Calu3 (cell line): ENCODE data around the gene PLCXD3. TPM values are rescaled to one million over a fixed set of nuclear protein-coding genes. Genes with fewer than 3 reads are reported as not detected.

Experiments
- BruUV-seq: library from RNA; stranded (reverse); fragments of 400-500 nt; replicated peaks from 2 replicates; lab custom pipeline; 2021; lab: Mats Ljungman, UMichigan
- CTCF ChIA-PET: fragments of 300-600 bp; sonication (Branson Sonifier 250); formaldehyde crosslinking; loops from one replicate; lab custom pipeline; 2022; ENCODE audit warnings: antibody characterized with exemption; lab: Charles Lee
- DNase-seq: peaks from one replicate; pipeline ENCODE4 v3.0.0; 2022
- H3K27ac Mint-ChIP-seq: one replicate; pipeline ENCODE4 v1.8.0; 2022; ENCODE audit warnings: mixed read lengths; ENCODE audit not compliant: unreplicated experiment
- H3K27me3 Mint-ChIP-seq: one replicate; pipeline ENCODE4 v1.8.0; 2022; ENCODE audit warnings: mixed read lengths; ENCODE audit not compliant: unreplicated experiment
- H3K36me3 Mint-ChIP-seq: one replicate; pipeline ENCODE4 v1.8.0; 2022; ENCODE audit warnings: mild to moderate bottlenecking, moderate library complexity, mixed read lengths; ENCODE audit not compliant: insufficient read depth, unreplicated experiment
- H3K4me1 Mint-ChIP-seq: one replicate; pipeline ENCODE4 v1.8.0; 2022; ENCODE audit warnings: mild to moderate bottlenecking, low read depth, mixed read lengths; ENCODE audit not compliant: unreplicated experiment
- H3K4me3 Mint-ChIP-seq: one replicate; pipeline ENCODE4 v1.8.0; 2022; ENCODE audit warnings: mild to moderate bottlenecking, low read depth, moderate library complexity, mixed read lengths; ENCODE audit not compliant: unreplicated experiment
- H3K9me3 Mint-ChIP-seq: one replicate; pipeline ENCODE4 v1.8.0; 2022; ENCODE audit warnings: low read depth, mixed read lengths; ENCODE audit not compliant: unreplicated experiment
- intact Hi-C: fragments of 100-400 bp; cut with micrococcal nuclease; formaldehyde crosslinking; loops from one replicate; pipeline ENCODE4 v1.10.0; 2022; ENCODE audit not compliant: unreplicated experiment
- total RNA-seq: library from RNA; stranded (reverse); gene quantifications from 2 replicates; pipeline ENCODE4 v1.2.3, GENCODE V29; 2022
- TF ChIP-seq, protein P1 (sequence below): fragments of 200-600 bp; IDR thresholded peaks from one replicate; pipeline ENCODE4 v1.8.0; 2022; ENCODE audit warnings: antibody characterized with exemption; ENCODE audit not compliant: unreplicated experiment

The PLCXD3 gene
- total RNA-seq, 1 experiment from 2014 or later = not detected

DNA sequence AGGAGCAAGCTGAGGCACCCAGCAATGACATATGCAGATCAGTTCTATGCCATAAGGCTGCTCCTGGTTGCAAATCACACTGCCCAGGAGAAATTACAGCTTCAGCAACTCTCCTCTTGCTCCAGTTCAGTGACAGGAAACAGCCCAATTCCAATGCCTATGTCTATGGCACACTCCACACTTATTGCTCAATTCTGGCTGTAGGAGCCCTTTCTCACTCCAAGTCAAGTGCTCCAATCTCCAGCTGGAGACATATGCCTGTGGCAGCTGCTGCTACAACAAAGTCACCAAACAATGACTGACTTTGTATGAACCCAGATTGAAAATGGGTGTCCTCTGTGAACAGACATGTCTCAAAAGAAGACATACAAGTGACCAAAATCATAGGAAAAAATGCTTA lies 31.8 kb upstream of the PLCXD3 start:
- TF ChIP-seq, protein P1, sequence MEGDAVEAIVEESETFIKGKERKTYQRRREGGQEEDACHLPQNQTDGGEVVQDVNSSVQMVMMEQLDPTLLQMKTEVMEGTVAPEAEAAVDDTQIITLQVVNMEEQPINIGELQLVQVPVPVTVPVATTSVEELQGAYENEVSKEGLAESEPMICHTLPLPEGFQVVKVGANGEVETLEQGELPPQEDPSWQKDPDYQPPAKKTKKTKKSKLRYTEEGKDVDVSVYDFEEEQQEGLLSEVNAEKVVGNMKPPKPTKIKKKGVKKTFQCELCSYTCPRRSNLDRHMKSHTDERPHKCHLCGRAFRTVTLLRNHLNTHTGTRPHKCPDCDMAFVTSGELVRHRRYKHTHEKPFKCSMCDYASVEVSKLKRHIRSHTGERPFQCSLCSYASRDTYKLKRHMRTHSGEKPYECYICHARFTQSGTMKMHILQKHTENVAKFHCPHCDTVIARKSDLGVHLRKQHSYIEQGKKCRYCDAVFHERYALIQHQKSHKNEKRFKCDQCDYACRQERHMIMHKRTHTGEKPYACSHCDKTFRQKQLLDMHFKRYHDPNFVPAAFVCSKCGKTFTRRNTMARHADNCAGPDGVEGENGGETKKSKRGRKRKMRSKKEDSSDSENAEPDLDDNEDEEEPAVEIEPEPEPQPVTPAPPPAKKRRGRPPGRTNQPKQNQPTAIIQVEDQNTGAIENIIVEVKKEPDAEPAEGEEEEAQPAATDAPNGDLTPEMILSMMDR = no peak
- H3K9me3 Mint-ChIP-seq = no peaks in the 10 kb centered on the region
- H3K27ac Mint-ChIP-seq = no peak overlapping the region
- intact Hi-C loops = no loop called here
- no peaks in the 10 kb centered on the region for H3K36me3 Mint-ChIP-seq
- CTCF ChIA-PET = no interaction called here
- H3K4me1 Mint-ChIP-seq = no peaks in the 10 kb centered on the region
- H3K4me3 Mint-ChIP-seq = no peak overlapping the region
- DNase-seq = no peak
- BruUV-seq = no TSS peak
- H3K27me3 Mint-ChIP-seq = no peaks in the 10 kb centered on the region

DNA sequence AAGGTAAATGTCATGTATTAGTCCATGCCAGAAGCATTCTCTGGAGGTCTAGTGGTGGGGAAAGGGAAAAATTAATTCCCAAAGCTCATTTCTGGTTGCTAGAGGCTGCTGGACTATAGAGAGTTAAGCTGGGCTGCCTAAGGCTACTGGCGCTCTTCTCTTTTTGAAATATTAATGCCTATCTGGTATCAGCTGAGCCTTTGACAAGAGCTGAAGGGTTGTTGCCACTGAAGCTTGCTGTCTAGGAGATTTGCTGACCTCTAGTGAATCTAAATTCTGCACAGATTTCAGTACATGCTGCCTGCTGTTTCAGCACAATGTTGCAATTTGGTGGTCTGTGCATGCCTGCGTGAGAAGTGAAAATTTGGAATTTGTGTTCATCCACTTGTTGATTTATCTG lies 29.1 kb upstream of the PLCXD3 start:
- H3K36me3 Mint-ChIP-seq = no peaks in the 10 kb centered on the region
- H3K4me3 Mint-ChIP-seq = no peak overlapping the region
- DNase-seq = no peak
- BruUV-seq = no TSS peak
- H3K27me3 Mint-ChIP-seq = no peaks in the 10 kb centered on the region
- peaks cover 4% of the 10 kb centered on the region for H3K9me3 Mint-ChIP-seq
- CTCF ChIA-PET = no interaction called here
- no peak overlapping the region for H3K27ac Mint-ChIP-seq
- TF ChIP-seq, protein P1 = no peak
- intact Hi-C loops = no loop called here
- H3K4me1 Mint-ChIP-seq = no peaks in the 10 kb centered on the region

DNA sequence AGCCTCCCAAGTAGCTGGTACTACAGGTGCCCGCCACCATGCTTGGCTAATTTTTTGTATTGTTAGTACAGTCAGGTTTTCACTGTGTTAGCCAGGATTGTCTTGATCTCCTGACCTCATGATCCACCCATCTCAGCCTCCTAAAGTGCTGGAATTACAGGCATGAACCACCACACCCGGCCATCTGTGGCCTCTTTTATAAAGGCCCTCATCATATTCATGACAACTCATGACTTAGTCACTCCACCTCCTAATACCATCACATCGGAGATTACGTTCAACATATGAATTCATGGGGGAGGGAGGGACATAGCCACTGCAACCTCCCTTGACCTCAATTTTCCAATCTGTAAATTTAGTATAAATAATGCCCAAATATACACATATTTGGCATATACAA lies 27.2 kb upstream of the PLCXD3 start:
- DNase-seq = no peak
- intact Hi-C loops = no loop called here
- peaks cover 6% of the 10 kb centered on the region for H3K9me3 Mint-ChIP-seq
- BruUV-seq = no TSS peak
- TF ChIP-seq, protein P1 = no peak
- H3K27ac Mint-ChIP-seq = no peak overlapping the region
- H3K4me1 Mint-ChIP-seq = no peaks in the 10 kb centered on the region
- H3K27me3 Mint-ChIP-seq = no peaks in the 10 kb centered on the region
- H3K4me3 Mint-ChIP-seq = no peak overlapping the region
- H3K36me3 Mint-ChIP-seq = no peaks in the 10 kb centered on the region
- CTCF ChIA-PET = no interaction called here

DNA sequence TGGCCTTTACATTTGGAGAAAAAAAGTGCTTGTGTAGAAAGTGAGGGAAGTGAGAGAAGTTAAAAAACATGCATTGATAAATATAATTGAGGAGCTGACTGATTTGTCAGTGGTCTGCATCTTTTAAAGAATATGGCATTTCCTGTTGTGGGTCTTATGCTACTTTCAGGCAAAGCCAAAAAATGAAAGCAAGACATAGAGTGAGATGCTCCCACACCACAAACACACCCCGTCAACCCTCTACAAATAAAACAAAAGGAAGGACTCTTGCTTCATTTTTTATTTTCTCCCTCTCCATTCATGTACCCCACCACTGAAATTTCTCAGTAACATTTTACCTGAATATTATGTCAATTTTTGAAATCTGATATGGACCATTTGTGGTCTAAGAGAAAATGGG lies 22.1 kb upstream of the PLCXD3 start:
- CTCF ChIA-PET = no interaction called here
- BruUV-seq = no TSS peak
- no peak overlapping the region for H3K4me3 Mint-ChIP-seq
- H3K27me3 Mint-ChIP-seq = no peaks in the 10 kb centered on the region
- H3K36me3 Mint-ChIP-seq = no peaks in the 10 kb centered on the region
- intact Hi-C loops = no loop called here
- no peaks in the 10 kb centered on the region for H3K4me1 Mint-ChIP-seq
- H3K9me3 Mint-ChIP-seq = peaks cover 12% of the 10 kb centered on the region
- TF ChIP-seq, protein P1 = no peak
- H3K27ac Mint-ChIP-seq = no peak overlapping the region
- no peak for DNase-seq
